GM12878 (cell line): ENCODE data around the gene CCDC97. TPM values are rescaled to one million over a fixed set of nuclear protein-coding genes. Genes with fewer than 3 reads are reported as not detected.

Experiments used
- ATAC-seq: fragments of 200-7000 bp; cut with Tn5 transposase; 3 replicates; pipeline ENCODE4 v1.9.1; 2020; ENCODE audit warnings: mild to moderate bottlenecking, moderate library complexity
- BruUV-seq: library from RNA; stranded (reverse); fragments of 400-500 nt; replicated peaks from 2 replicates; lab custom pipeline; 2021; lab: Mats Ljungman, UMichigan
- CTCF ChIA-PET: fragments of 300-600 bp; sonication (Branson Sonifier 250); formaldehyde crosslinking; extraction: SDS; loops from one replicate; lab custom pipeline; 2021; ENCODE audit warnings: inconsistent platforms; lab: Yijun Ruan, JAX
- POLR2A ChIA-PET: fragments of 350-600 bp; formaldehyde crosslinking; extraction: SDS; loops from one replicate; lab custom pipeline; 2021; ENCODE audit warnings: inconsistent platforms; lab: Charles Lee
- RAD21 ChIA-PET: fragments of 300-600 bp; sonication (Branson Sonifier 250); formaldehyde crosslinking; loops from one replicate; lab custom pipeline; 2023; ENCODE audit warnings: antibody characterized with exemption; ENCODE audit not compliant: unreplicated experiment; lab: Charles Lee
- SMC1A ChIA-PET: fragments of 300-600 bp; sonication (Branson Sonifier 250); formaldehyde crosslinking; loops from one replicate; lab custom pipeline; 2023; ENCODE audit not compliant: unreplicated experiment, uncharacterized antibody; lab: Charles Lee
- DNase-seq: peaks from one replicate; pipeline ENCODE4 v3.0.0-alpha.2; 2011; ENCODE audit warnings: low read depth, low spot score
- FAIRE-seq: peaks from 3 replicates; lab custom pipeline; 2011; peaks lifted over from hg19 to GRCh38; lab: Jason Lieb, UNC
- H2AFZ ChIP-seq: 2 replicates; pipeline ENCODE4 v1.6.0; 2011; ENCODE audit warnings: low read depth, low read length, control low read depth; ENCODE audit not compliant: control insufficient read depth
- H3K27ac ChIP-seq: 2 replicates; pipeline ENCODE4 v1.5.1; 2011; ENCODE audit warnings: control low read depth; ENCODE audit not compliant: control insufficient read depth, insufficient read depth
- H3K27me3 ChIP-seq, 2 experiments: replicated peaks in 1 of 2; 2 replicates each; pipeline versions ENCODE4 v1.6.0 to v1.6.1; 2011; ENCODE audit warnings: low read length in 1 of 2; ENCODE audit not compliant: control insufficient read depth in 2 of 2, insufficient read depth in 2 of 2
- H3K36me3 ChIP-seq, 2 experiments: 2 replicates each; pipeline ENCODE4 v1.5.1; 2011; ENCODE audit warnings: low read length in 1 of 2; ENCODE audit not compliant: control insufficient read depth in 2 of 2, insufficient read depth in 2 of 2
- H3K4me1 ChIP-seq: 2 replicates; pipeline ENCODE4 v1.6.1; 2011; ENCODE audit warnings: mild to moderate bottlenecking, low read length, moderate library complexity, mixed read lengths; ENCODE audit not compliant: control insufficient read depth, insufficient read depth
- H3K4me2 ChIP-seq: 2 replicates; pipeline ENCODE4 v1.6.0; 2011; ENCODE audit warnings: control low read depth; ENCODE audit not compliant: control insufficient read depth, insufficient read depth
- H3K4me3 ChIP-seq: fragments of 200-600 bp; sonication (generic); 2 replicates; pipeline ENCODE4 v1.5.1; 2016
- H3K79me2 ChIP-seq: 2 replicates; pipeline ENCODE4 v1.6.0; 2011; ENCODE audit warnings: low read length; ENCODE audit not compliant: control insufficient read depth, insufficient read depth
- H3K9ac ChIP-seq: 2 replicates; pipeline ENCODE4 v1.8.0; 2011; ENCODE audit warnings: low read length, control low read depth, mixed read lengths; ENCODE audit not compliant: control insufficient read depth, insufficient read depth
- H3K9me3 ChIP-seq: replicated peaks from 3 replicates; pipeline ENCODE4 v1.5.1; 2011; ENCODE audit warnings: mild to moderate bottlenecking, low read length; ENCODE audit not compliant: control insufficient read depth, insufficient read depth
- H4K20me1 ChIP-seq: 2 replicates; pipeline ENCODE4 v1.6.0; 2011; ENCODE audit not compliant: control insufficient read depth, insufficient read depth
- CBX5 ChIP-seq: sonication (generic); IDR thresholded peaks from 2 replicates; pipeline ENCODE4 v1.6.1; 2016; ENCODE audit warnings: low read depth, moderate library complexity, mild to moderate bottlenecking, inconsistent platforms
- CTCF ChIP-seq, 3 experiments: IDR thresholded peaks in 2 of 3; conservative IDR thresholded peaks in 1 of 3; 2 replicates each; pipeline ENCODE4 v1.5.1; 2011; ENCODE audit warnings: low read depth in 3 of 3, low read length in 3 of 3, mild to moderate bottlenecking in 3 of 3, control low read depth in 2 of 3, moderate library complexity in 2 of 3, inconsistent platforms in 1 of 3, mixed read lengths in 1 of 3; ENCODE audit not compliant: control insufficient read depth in 2 of 3, insufficient read depth in 1 of 3; ENCODE audit errors: extremely low read depth in 1 of 3
- IRF5 ChIP-seq: fragments of 450-650 bp; IDR thresholded peaks from 2 replicates; pipeline ENCODE4 v1.6.1; 2017; ENCODE audit warnings: borderline replicate concordance
- SMAD5 ChIP-seq: IDR thresholded peaks from 2 replicates; pipeline ENCODE4 v1.6.1; 2016; ENCODE audit warnings: antibody characterized with exemption, low read depth
- SPI1 ChIP-seq: IDR thresholded peaks from 2 replicates; pipeline ENCODE4 v1.6.1; 2011; ENCODE audit warnings: low read depth, mild to moderate bottlenecking, low read length, moderate library complexity, borderline replicate concordance; ENCODE audit not compliant: insufficient read depth
- SRF ChIP-seq, 2 experiments: IDR thresholded peaks; 2 replicates each; pipeline ENCODE4 v1.6.1; 2011; ENCODE audit warnings: low read depth in 2 of 2, low read length in 2 of 2, mild to moderate bottlenecking in 1 of 2, moderate library complexity in 1 of 2
- SUPT20H ChIP-seq: IDR thresholded peaks from 2 replicates; pipeline ENCODE4 v1.6.1; 2011; ENCODE audit warnings: low read depth, mild to moderate bottlenecking, low read length, moderate library complexity, borderline replicate concordance; ENCODE audit not compliant: control insufficient read depth
- YBX1 ChIP-seq: fragments of 450-650 bp; IDR thresholded peaks from 2 replicates; pipeline ENCODE4 v1.6.1; 2016; ENCODE audit warnings: antibody characterized with exemption
- YY1 ChIP-seq: IDR thresholded peaks from 2 replicates; pipeline ENCODE4 v1.6.1; 2011; ENCODE audit warnings: low read depth, mild to moderate bottlenecking, low read length
- ZBTB4 ChIP-seq: fragments of 450-650 bp; formaldehyde crosslinking; IDR thresholded peaks from 2 replicates; pipeline ENCODE4 v1.4.0; 2022; ENCODE audit warnings: mild to moderate bottlenecking, moderate library complexity
- WGBS: methylation state at CpG from one replicate; pipeline ENCODE4 v1.1.6; 2016; ENCODE audit warnings: low lambda C conversion rate; ENCODE audit not compliant: insufficient replicate concordance, insufficient coverage; ENCODE audit errors: missing lambda C conversion rate; 5-methylcytosine and 5-hydroxymethylcytosine counted together
- in situ Hi-C: fragments of 300-500 bp; cut with MboI; formaldehyde crosslinking; loops from 9 replicates; pipeline ENCODE4 v1.14.3; 2018; ENCODE audit warnings: mixed read lengths
- intact Hi-C: fragments of 100-400 bp; cut with micrococcal nuclease; formaldehyde crosslinking; loops from one replicate; pipeline ENCODE4 v1.14.2; 2022; ENCODE audit not compliant: unreplicated experiment
- polyA plus RNA-seq, 11 experiments: library from polyadenylated mRNA; depleted of rRNA in 4 of 11; unstranded in 6 of 11; stranded (reverse) in 5 of 11; fragments of >200 nt; fragmentation: Nextera tagmentation in 4 of 11; fragmentation: Illumina TruSeq in 1 of 11; extraction: Ambion mirVana in 4 of 11; extraction: Trizol in 1 of 11; gene quantifications; 1 replicate in 1 of 11; 2 replicates in 10 of 11; pipeline versions ENCODE4 v1.2.1 to v1.2.3, GENCODE V29; 2011 to 2016; ENCODE audit warnings: inconsistent platforms in 2 of 11, missing spikeins in 2 of 11, low read depth in 1 of 11
- total RNA-seq, 4 experiments: library from RNA; depleted of rRNA in 3 of 4; stranded (reverse); fragments of >200 nt in 3 of 4; fragmentation: Illumina TruSeq in 1 of 4; extraction: Trizol in 1 of 4; gene quantifications; 2 replicates each; pipeline versions ENCODE4 v1.2.1 to v1.2.3, GENCODE V29; 2013 to 2021

The CCDC97 gene
- total and polyA plus RNA-seq, 10 of the 15 experiments (the other 5 are each of a cell fraction or from before 2014, with no cell fraction given) = 1.8 to 34.1 (median 18.8) TPM

- Histone ChIP-seq H3K4me2 (no peak overlapping the region), H2AFZ (no peak overlapping the region), H3K27me3 (no peaks in the 10 kb centered on the region), H3K79me2 (peaks cover 12% of the 10 kb centered on the region), H3K9ac (no peak overlapping the region), H3K27ac (no peak overlapping the region), H3K36me3 (no peaks in the 10 kb centered on the region; a peak in 1 of 4 replicates), H3K9me3 (no peaks in the 10 kb centered on the region), H4K20me1 (no peaks in the 10 kb centered on the region), H3K4me3 (no peak overlapping the region), H3K4me1 (peaks cover 9% of the 10 kb centered on the region)
- WGBS = 36% methylated on average over 1 of the region's 1 CpG
- no peak for ATAC-seq
- in situ Hi-C loops (no loop called here), intact Hi-C loops (no loop called here)
- SMC1A ChIA-PET = no interaction called here
- no peak for FAIRE-seq
- RAD21 ChIA-PET = no interaction called here
- CTCF ChIA-PET = interaction anchor here (0.6 kb wide), 1 partner anchor 53 kb away, joined by 4 read pairs; no protein-coding TSS in a partner anchor
- TF ChIP-seq ZBTB4 (CRISPR knock-in tag) = no peak
- no peak for TF ChIP-seq YY1
- no peak for TF ChIP-seq CTCF (IDR thresholded peaks at IDR 0.05 in 2 of 3, conservative IDR thresholded peaks at IDR 0.05 in 1 of 3; ENCODE audit: control insufficient read depth in 2 of 3, extremely low read depth in 1 of 3, insufficient read depth in 1 of 3, low read depth in 3 of 3, low read length in 3 of 3)
- TF ChIP-seq SUPT20H = no peak
- TF ChIP-seq SRF (IDR thresholded peaks at IDR 0.05; ENCODE audit: low read depth in 2 of 2, low read length in 2 of 2) = no peak
- no peak for TF ChIP-seq SMAD5
- no peak for TF ChIP-seq YBX1
- no peak for TF ChIP-seq SPI1
- TF ChIP-seq CBX5 = no peak
- no peak for TF ChIP-seq IRF5
- BruUV-seq = no TSS peak
- POLR2A ChIA-PET = interaction anchor here (1.0 kb wide), 1 partner anchor 18 kb away, joined by 3 read pairs; no protein-coding TSS in a partner anchor
- DNase-seq = no peak
These were observed 49.8 kb downstream of the CCDC97 start for GRCh38 chr19:41359741-41360140.
